HG03064 (cell line): ENCODE results near the gene SLC38A5.

Experiments used
- ATAC-seq: cut with Tn5 transposase; IDR thresholded peaks from one replicate; pipeline ENCODE4 v1.9.1; 2021; ENCODE audit warnings: low read depth; ENCODE audit not compliant: unreplicated experiment

The SLC38A5 gene

DNA sequence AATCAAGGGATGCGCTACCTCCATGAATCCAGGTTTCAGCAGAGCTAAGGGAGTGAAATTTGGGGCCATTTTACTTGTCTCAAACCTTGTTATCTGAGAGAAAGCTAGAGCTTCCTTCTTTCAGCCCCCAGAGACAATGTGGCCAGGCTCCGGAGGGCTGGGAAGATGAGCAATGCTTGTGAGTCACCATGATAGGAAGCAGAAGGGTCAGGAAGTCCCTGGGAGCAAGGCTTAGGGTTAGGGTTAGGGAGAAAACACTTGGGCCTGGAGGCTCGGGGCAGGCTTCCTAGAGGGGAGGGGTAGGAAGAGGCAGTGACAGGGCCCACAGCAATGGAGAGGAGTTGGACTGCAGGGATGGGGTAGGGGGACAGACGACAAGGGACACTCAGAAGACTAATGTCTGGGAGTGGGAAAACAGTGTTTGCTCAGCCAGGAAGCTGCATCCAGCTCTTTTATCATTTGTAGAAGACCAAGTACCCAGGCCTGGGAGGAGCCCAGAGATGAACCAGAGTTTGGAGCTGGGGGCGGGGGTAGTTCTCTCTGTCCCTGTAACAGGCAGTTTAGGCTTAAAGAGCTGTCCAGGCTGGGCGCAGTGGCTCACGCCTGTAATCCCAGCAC is 22.3 kb upstream of the SLC38A5 start:
- ATAC-seq, result no peak

DNA sequence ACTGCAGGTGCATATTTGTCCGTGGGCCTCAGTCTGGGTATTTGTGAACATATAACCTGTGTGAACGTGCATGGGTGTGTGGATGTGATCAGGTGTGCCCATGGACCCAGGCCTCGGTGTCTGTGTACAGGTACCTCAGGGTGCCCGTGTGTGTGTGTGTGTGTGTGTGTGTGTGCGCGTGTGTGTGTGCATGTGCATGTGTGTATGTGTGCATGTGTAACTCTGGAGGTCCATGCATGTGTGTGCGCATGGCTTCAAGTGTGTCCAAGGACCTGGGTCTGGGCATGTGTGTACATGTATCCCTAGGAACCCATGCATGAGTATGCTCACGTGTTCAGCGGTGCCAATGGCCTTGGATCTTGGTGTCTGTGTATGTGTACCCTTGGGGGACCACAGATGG is 21.7 kb upstream of the SLC38A5 start:
- no peak for ATAC-seq

DNA sequence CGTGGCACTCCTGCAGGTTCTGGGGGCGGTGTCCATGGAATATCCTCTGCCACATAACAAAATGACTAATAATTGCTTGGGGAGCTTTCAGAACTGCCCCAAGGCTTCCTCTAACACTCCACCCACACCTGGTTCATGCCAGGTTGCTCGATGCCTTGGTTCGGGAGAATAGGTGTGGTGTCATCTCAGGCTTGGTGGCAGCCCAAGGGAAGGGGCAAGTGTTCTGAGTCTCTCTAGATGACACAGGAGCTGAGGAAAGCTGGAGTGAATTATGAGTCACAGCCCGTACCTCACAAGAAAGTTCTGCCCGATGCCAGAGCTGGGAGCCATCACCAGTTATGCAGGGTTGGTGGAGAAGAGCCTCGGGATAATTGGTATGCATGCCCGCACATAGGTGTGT is 20.6 kb upstream of the SLC38A5 start:
- ATAC-seq, result no peak

DNA sequence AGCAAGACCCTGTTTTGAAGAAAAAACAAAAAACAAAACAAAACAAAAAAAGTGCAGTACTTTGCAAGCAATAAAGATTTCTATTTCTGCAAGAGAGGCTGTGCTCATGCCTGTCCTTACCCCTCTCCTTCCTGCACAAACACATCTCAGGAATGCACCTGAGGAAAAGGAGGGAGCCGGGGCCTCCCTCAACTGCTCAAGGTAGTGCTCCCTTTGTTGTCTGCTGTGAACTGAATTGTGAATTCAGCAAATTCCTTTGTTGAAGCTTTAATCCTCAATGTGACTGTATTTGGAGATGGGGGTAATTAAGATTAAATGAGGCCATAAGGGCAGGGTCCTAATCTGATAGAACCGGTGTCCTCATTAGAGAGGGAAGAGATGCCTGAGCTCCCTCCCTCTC is 19.8 kb upstream of the SLC38A5 start:
- no peak for ATAC-seq

DNA sequence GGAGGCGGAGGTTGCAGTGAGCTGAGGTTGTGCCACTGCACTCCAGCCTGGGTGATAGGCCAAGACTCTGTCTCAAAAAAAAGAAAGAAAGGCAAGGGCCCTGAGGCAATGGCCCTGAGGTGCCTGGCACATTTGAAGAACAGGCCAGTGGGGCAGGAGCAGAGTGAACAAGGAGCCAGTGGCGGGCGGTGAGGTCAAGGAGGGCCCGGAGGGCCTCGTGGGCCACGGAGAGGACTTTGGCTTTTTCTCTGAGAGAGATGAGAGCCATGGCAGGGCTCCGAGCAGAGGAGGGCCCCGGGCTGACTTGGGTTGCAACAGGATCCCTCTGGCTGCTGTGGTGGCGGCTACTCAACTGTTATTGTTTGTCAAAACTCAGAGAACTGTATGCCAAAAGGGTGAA is 19.2 kb upstream of the SLC38A5 start:
- ATAC-seq, result no peak

DNA sequence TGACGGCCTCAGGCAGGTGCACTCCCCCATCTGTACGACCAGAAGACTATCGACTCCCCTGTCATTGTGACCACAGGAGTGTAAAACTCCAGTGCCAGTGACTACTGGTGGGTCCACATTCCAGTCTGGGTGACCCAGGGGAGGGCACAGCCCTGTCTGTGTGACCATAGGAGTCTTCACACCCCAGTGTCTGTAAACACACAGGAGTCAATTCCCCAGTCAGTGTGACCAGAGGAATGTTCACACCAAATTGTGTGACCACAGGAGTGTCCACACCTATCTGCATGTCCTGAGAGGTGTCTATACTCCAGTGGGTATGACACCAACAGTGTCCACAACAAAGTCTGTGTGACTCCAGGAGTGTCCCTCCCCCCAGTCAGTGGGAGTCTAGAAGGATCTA is 18.0 kb upstream of the SLC38A5 start:
- no peak for ATAC-seq

DNA sequence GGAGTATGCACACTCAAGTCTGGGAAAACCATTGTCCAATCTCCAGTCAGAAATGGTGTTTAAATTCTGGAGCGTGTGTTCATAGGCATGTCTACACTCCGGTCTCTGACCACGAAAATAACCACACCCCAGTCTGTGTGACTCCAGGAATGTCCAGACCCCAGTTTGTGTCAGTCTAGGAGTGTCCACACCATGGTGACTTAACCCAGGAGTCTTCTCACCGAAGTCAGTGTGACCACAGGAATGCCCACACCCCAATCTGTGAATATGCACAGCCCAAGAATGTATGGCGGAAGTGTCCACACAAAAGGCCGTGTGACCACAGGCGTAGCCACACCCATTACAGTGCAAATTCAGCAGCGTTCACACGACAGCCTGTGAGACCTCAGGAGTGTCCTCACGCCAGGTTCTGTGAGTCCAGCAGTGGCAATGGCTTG is 17.3 kb upstream of the SLC38A5 start:
- no peak for ATAC-seq

DNA sequence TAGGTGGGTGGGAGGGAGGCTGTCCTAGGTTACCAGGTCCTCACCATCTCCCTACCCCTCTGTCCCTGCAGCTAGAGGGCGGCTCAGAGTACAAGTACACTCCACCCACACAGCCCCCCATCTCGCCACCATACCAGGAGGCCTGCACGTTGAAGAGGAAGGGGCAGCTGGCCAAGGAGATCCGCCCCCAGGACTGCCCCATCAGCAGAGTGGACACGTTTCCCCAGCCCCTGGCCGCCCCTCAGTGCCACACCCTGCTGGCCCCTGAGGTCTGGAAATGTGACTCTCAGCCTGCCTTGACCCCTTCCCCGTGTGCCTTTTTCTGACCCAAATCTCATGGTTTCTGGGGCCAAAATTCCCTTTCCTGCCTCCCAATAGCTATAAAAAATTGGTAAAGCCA is 12.5 kb upstream of the SLC38A5 start:
- ATAC-seq, result no peak

DNA sequence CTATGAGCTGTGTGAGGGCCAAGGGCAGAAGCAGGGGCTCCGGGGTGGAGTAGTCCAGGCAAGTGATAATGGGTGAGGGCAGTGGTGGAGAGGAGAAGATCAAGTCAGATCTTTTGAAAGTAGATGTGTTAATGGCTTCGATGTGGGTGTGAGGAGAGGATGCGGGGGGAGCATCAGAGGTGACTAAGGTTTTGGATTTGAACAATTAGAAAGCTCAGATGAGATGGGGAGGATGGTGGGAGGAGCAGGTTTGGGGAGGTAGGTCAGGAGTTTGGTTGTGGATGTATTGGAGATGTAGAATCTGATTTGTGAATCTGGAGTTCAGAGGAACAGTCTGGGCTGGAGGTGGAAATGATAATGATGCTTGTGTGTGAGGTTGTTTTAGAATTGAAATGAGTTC is 10.5 kb upstream of the SLC38A5 start:
- no peak for ATAC-seq

DNA sequence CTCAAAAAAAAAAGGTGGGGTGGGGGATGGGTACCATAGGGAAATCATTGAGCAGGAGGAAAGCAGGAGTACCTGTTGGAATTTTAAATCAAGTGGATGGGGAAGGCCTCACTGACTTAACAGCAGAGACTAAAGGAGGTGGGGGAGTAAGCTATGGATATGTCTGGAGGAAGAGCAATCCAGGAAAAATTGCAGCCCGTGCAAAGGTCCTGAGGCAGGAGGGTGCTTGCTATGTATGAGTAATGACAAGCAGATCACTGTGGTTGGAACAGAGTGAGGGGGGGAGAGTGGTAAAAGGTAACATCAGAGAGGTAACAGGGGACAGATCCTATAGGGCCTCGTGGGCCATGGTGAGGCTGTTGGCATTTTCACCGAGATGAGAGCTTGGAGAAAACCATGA is 10.1 kb upstream of the SLC38A5 start:
- no peak for ATAC-seq

DNA sequence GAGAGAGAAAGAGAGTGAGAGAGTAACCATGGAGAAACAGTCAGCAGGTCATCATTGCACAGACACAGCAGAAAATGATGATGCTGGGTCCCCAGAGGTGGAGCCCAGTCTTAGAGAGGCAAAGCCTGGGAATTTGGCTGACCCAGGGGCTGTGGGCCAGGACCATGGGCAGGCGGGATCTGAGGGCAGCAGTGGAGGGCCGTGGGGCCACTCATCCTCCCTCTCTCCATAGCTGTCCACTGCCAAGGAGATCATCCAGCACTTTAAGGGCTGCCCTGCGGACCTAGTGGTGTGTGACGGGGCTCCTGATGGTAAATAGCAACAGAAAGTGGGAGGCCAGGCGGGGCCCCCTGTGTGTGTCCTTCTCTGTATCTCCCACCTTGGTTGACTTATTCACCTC is 8.7 kb upstream of the SLC38A5 start:
- ATAC-seq, result no peak

DNA sequence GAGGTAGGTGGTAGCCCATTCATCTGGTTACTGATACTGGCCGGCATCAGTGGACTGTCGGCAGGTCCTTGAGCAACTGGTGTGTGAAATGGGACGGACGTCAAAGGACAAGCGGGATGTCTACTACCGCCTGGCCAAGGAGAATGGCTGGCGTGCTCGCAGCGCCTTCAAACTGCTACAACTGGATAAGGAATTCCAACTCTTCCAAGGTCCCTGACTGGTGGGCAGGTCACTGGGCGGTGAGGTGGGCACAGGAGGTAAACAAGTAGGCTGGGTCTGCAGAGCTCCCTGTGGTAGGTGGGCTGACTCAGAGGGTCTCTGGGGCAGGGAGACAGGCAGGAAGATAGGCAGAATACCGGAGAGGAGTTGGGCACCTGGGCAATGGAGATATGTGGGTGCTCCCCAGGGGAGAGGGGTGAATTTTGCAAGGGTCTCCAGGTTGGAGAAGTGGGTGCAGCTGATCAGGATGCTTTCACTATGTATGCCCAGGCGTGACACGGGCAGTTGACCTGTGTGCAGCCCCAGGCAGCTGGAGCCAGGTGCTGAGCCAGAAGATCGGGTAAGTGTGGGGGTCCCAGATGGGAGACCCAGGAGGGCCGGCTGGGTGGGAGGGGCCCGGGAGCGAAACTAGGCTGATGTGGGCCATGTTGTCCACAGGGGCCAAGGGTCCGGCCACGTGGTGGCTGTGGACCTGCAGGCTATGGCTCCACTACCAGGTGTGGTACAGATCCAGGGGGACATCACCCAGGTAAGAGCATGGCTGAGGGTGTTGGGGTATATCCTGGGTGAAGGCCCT is 8.1 kb upstream of the SLC38A5 start:
- ATAC-seq, result no peak

DNA sequence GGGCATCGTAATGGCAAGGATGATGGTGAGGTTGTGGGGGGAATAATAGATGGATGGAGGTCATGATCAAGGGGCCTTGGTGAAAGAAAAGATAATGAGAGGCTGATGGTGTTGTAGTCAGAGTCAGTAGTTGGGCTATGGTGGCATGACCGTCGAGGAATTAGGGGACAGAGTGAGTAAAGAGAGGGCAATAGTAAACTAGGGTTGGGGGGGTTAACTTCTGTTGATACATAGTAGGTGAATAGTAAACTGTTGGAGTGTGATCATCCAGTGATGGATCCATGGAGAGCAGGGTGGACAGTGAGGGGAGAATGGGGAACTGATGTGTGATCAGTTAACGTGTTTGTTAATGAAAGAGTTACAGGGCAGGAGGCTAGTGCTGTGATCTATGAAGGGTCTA is 6.9 kb upstream of the SLC38A5 start:
- ATAC-seq, result no peak

DNA sequence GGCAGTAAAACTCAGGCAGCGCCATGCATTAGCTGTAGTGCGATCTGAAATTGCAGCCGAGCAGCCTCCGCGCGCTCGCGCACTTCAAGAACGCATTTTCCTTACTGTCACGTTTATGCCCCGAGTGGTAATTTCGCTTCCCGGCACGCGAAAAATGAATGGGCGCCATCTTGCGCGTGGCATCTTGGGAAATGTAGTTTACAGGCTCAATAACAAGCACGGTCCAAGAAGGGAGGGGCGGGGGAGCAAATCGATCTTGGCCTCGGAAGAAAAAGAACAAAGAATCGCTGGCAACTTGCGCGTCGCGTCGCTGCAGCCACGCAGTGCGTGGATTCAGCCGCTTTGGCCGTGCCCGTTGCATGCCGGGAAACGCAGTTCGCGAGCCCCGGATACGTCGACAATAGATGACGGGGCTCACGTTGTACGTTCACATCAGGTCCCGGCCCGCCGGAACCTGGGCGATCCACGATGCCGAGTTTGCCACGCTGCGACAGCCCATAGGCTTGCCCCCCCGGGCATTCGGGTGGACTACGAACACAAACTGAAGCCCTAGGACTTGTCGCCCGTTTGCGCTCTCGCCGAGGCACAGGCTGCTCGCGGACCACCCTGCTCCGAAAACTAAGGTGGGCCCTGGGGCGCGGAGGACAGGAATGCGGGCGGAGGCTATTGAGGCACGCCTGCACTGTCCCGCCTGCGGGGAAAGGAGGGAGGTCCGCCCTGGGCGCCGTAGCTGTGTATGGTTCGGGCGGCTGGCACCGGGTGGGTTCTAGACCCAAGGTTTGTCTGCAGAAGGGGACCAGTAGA is 5.9 kb upstream of the SLC38A5 start, which contains the start of gene FTSJ1:
FTSJ1 (plus strand) TSS at position 426 of the 804 bp plus-strand sequence. CDS start 1,849 bp downstream, outside the sequence.
- ATAC-seq, result peak; percentile 70

DNA sequence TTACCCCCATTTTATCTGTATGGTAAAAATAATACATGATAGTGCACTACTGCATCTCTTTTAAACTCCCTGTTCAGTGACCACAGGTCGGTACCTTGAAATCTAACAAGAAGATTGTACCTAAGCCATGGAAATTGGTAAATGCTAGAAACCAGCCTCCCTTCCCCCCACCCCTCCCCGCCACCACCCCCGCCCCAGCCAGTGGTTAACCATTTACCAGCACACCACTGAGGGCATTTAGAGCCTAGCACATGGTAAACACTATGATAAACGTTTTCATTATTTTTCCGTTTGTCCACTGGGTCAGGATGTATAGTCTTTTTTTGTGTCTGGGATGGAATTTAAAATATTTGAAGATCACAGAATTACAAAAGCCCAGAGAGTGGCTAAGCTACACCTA is 5.2 kb upstream of the SLC38A5 start:
- ATAC-seq, result no peak

DNA sequence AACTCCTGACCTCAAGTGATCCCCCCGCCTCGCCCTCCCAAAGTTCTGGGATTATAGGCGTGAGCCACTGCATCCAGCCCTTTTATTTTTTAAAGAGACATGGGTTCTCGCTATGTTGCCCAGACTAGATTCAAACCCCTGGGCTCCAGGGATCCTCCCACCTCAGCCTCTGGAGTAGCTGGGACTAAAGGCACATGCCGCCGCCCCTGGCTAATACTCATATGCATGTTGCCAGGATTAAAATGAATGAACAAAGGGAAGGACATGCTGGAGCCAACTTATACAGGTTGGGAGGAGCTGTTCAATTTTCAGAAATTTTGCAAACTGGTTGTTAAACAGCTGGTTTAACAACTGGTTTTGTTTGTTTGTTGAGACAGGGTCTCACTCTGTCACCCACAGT is 4.5 kb upstream of the SLC38A5 start:
- ATAC-seq, result no peak

DNA sequence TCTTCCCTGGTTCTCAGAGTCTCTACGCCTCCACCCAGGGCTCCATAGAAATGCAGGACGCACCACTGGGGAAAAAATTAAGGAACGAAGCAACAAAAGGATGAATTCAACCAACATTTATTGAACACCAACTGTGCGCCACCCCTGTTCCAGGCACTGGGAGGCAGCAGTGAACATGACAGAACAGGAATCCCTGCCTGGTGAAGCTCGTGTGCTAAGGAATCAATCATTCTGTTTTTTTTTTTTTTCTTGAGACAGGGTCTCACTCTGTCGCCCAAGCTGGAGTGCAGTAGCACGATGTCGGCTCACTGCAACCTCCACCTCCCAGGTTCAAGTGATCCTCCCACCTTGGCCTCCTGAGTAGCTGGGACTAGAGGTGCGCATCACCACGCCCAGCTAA is 4.1 kb upstream of the SLC38A5 start:
- no peak for ATAC-seq

DNA sequence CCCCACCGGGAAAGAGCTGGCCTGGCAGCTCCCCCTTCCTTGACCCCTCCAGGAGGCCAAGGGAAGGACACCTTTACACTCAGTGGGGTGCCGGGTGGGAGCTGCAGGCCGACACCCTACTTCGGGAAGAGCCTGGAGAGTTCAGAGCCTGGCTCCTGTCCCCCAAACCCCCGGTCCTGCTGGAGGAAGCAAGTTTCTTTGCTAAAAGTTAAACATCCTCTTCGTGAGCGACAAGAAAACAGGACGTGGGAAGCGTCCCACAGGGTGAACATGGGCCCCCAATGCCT is 3.6 kb upstream of the SLC38A5 start:
- no peak for ATAC-seq

DNA sequence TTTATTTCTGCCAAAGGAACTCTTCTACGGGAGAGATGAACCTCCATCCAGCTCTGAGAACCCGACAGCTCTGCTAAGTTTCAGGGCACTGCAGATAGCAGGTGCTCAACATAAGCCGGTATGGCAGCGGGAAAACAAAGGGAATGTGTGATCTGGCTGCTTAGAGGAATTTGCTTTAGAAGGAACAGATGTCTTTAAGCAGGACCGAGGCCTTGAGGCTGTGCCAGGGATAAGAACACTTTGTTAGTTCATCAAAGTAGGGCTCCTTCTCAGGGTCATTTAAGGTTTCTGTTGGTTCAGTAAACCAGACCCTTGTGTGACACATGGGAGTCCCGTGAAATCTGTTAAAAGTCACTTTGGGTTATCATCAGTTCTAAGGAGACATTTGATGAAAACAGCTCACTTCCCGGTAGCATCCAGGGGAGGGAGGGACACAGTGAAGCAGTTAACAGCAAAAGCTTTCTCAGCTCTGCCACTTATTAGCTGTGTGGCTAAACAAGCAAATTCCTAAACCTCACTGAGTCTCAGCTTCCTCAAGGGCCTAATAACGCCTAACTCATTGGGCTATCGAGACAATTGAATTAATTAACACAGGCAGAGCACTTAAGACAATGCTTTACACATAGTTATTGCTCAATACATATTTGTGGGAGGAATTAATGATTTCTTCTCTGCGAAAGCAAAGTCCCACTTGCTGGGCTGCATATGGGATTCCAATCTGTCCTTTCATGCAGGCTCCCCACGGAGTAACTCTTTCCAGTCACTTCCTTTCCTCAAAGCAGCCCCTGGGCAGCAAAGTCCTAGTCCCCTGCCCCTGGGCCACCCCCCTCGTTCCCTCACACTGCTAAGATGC is 3.0 kb upstream of the SLC38A5 start:
- ATAC-seq, result no peak

DNA sequence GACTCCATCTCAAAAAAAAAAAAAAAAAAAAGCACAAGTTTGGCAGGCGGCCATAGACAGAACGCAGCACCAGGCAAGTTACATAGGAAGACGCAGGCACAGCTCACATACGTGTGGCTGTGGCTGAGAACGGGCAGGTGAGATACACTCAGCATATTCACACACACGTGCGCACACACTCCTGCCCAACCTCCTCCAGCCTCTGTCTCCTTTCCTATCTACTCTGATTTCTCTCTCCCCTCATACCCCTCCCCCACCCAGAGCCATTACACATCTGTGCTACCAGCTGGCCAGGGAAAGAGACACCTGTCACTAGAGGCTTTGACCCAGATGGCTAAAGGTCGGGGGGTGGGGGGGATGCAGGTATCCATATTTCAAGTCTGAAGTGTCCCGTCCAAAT is 2.2 kb upstream of the SLC38A5 start:
- ATAC-seq, result no peak

DNA sequence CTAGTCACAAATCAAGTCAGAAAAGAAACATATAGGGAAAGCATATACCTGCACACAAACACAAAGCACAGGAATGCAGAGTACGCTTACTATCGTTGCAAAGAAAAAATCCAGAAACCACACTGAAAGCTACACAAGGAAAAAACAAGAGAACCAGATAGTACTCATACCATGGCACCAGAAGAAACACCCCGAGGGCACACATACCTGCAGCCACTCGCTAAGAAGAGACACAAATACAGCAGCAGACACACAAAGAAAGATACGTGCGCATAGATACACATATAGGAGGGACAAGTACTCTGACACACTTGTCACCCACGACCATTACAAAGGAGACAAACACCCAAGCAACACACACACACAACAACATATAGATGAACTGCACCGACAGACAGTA is 1.4 kb upstream of the SLC38A5 start:
- ATAC-seq, result no peak
